C4-2B (cell line): Measurements from ENCODE around the gene ZNF799.
"Not testable (repeated sequence)": the region's sequence is repeated elsewhere in the genome, so short reads cannot be mapped to it uniquely, and the experiment has no call there.

Source experiments
- H3K27ac ChIP-seq: fragments of 450-650 bp; 2 replicates; pipeline ENCODE4 v1.5.1; 2017
- CTCF ChIP-seq: fragments of 450-650 bp; conservative IDR thresholded peaks from 2 replicates; pipeline ENCODE4 v1.5.1; 2017; ENCODE audit warnings: mild to moderate bottlenecking
- ZFX ChIP-seq: fragments of 450-650 bp; IDR thresholded peaks from 2 replicates; pipeline ENCODE4 v1.6.1; 2017

The ZNF799 gene

GRCh38 chr19:12365236-12366162 lies 35.6 kb downstream of the ZNF799 start, which contains the start of gene ZNF442:
Gene ZNF442 (minus strand): TSS chr19:12365683. CDS start chr19:12363631, 2,052 bp downstream.
- TF ChIP-seq CTCF (peak; percentile 65), ZFX (0 out of 2 replicates have a peak, but pooled peaks have one; percentile 26)
- H3K27ac ChIP-seq = peak within 1 kb of the TSS; percentile 68

- H3K27ac ChIP-seq = peak overlapping the region; percentile 68
- TF ChIP-seq CTCF = no peak
- no peak for TF ChIP-seq ZFX
These were observed 36.5 kb downstream of the ZNF799 start for GRCh38 chr19:12364391-12365235.

GRCh38 chr19:12362236-12362635 lies 38.8 kb downstream of the ZNF799 start:
- not testable (repeated sequence) for H3K27ac ChIP-seq

GRCh38 chr19:12353375-12353774 lies 47.7 kb downstream of the ZNF799 start:
- H3K27ac ChIP-seq = no peak overlapping the region
- no peak for TF ChIP-seq ZFX
- no peak for TF ChIP-seq CTCF

- no peak overlapping the region for H3K27ac ChIP-seq
- no peak for TF ChIP-seq CTCF
- no peak for TF ChIP-seq ZFX
These were observed 50.2 kb downstream of the ZNF799 start for GRCh38 chr19:12350890-12351197.

- TF ChIP-seq CTCF = no peak
- no peak for TF ChIP-seq ZFX
- H3K27ac ChIP-seq = no peak overlapping the region
These were observed 50.7 kb downstream of the ZNF799 start for GRCh38 chr19:12350185-12350889.

GRCh38 chr19:12346896-12347295 lies 54.2 kb downstream of the ZNF799 start:
- TF ChIP-seq ZFX = no peak
- TF ChIP-seq CTCF = peak; percentile 21

More at GRCh38 chr19:12346896-12347295, 54.2 kb downstream of the ZNF799 start:
- no peak overlapping the region for H3K27ac ChIP-seq
